ENCODE results near the gene APOA1.

The APOA1 gene

DNA sequence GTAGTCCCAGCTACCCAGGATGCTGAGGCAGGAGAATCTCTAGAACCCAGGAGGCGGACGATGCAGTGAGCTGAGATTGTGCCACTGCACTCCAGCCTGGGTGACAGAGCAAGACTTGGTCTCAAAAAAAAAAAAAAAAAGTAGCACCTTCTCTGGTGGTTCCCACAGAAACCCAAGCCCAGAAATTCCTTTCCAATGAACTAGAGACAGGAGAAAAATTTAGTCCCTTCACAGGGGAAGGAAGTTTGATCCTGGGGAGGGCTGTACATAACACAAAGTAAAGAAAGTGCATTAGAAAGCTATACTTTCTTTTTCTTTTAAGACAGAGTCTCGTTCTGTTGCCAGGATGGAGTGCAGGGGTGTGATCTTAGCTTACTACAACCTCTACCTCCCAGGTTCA lies 25.5 kb upstream of the APOA1 start:
- H3K27ac ChIP-seq (replicated peaks), result no peak overlapping the region
- H3K4me3 ChIP-seq (replicated peaks; ENCODE audit: insufficient read depth, low read length), result no peak overlapping the region
- no peaks in the 10 kb centered on the region for H3K27me3 ChIP-seq (ENCODE audit: insufficient read depth, poor library complexity, severe bottlenecking)
- DNase-seq (ENCODE audit: low read depth in 1 of 2, low spot score in 1 of 2), result no peak
- no peak for TF ChIP-seq POLR2AphosphoS5 (IDR thresholded peaks at IDR 0.05; ENCODE audit: low read depth)
- TF ChIP-seq, protein P1, sequence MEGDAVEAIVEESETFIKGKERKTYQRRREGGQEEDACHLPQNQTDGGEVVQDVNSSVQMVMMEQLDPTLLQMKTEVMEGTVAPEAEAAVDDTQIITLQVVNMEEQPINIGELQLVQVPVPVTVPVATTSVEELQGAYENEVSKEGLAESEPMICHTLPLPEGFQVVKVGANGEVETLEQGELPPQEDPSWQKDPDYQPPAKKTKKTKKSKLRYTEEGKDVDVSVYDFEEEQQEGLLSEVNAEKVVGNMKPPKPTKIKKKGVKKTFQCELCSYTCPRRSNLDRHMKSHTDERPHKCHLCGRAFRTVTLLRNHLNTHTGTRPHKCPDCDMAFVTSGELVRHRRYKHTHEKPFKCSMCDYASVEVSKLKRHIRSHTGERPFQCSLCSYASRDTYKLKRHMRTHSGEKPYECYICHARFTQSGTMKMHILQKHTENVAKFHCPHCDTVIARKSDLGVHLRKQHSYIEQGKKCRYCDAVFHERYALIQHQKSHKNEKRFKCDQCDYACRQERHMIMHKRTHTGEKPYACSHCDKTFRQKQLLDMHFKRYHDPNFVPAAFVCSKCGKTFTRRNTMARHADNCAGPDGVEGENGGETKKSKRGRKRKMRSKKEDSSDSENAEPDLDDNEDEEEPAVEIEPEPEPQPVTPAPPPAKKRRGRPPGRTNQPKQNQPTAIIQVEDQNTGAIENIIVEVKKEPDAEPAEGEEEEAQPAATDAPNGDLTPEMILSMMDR (IDR thresholded peaks at IDR 0.05; ENCODE audit: insufficient read depth, low read length), result no peak

DNA sequence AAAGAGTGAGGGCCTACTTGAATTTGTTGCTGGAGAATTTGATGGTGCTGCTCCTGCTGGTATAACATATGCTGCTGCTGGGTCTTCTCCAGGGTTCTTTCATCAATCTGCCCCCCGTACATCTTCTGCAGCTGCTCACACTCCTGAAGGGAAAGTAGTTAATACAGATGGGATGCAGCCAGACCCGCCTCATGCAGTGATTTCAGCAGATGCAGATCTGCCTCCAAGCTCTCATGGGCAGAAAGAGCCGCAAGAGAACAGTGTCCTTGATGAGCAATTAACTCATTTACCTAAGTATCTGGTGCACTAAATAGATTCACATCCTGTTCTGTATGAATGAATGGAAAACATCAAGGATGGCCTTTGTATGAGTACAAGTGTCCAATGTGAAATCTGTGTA lies 24.8 kb upstream of the APOA1 start:
- TF ChIP-seq POLR2AphosphoS5 (IDR thresholded peaks at IDR 0.05; ENCODE audit: low read depth) (no peak), SPI1 (IDR thresholded peaks at IDR 0.05; ENCODE audit: borderline replicate concordance, low read depth) (no peak), GABPA (IDR thresholded peaks at IDR 0.05; ENCODE audit: low read depth) (no peak)
- TF ChIP-seq, protein P1 (IDR thresholded peaks at IDR 0.05; ENCODE audit: insufficient read depth, low read length), result no peak
- TF ChIP-seq, protein P2, sequence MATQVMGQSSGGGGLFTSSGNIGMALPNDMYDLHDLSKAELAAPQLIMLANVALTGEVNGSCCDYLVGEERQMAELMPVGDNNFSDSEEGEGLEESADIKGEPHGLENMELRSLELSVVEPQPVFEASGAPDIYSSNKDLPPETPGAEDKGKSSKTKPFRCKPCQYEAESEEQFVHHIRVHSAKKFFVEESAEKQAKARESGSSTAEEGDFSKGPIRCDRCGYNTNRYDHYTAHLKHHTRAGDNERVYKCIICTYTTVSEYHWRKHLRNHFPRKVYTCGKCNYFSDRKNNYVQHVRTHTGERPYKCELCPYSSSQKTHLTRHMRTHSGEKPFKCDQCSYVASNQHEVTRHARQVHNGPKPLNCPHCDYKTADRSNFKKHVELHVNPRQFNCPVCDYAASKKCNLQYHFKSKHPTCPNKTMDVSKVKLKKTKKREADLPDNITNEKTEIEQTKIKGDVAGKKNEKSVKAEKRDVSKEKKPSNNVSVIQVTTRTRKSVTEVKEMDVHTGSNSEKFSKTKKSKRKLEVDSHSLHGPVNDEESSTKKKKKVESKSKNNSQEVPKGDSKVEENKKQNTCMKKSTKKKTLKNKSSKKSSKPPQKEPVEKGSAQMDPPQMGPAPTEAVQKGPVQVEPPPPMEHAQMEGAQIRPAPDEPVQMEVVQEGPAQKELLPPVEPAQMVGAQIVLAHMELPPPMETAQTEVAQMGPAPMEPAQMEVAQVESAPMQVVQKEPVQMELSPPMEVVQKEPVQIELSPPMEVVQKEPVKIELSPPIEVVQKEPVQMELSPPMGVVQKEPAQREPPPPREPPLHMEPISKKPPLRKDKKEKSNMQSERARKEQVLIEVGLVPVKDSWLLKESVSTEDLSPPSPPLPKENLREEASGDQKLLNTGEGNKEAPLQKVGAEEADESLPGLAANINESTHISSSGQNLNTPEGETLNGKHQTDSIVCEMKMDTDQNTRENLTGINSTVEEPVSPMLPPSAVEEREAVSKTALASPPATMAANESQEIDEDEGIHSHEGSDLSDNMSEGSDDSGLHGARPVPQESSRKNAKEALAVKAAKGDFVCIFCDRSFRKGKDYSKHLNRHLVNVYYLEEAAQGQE (IDR thresholded peaks at IDR 0.05; ENCODE audit: insufficient replicate concordance, low read depth), result no peak
- no peaks in the 10 kb centered on the region for H3K27me3 ChIP-seq (ENCODE audit: insufficient read depth, poor library complexity, severe bottlenecking)
- no peak for DNase-seq (ENCODE audit: low read depth in 1 of 2, low spot score in 1 of 2)
- H3K27ac ChIP-seq (replicated peaks), result no peak overlapping the region
- no peak overlapping the region for H3K4me3 ChIP-seq (replicated peaks; ENCODE audit: insufficient read depth, low read length)

DNA sequence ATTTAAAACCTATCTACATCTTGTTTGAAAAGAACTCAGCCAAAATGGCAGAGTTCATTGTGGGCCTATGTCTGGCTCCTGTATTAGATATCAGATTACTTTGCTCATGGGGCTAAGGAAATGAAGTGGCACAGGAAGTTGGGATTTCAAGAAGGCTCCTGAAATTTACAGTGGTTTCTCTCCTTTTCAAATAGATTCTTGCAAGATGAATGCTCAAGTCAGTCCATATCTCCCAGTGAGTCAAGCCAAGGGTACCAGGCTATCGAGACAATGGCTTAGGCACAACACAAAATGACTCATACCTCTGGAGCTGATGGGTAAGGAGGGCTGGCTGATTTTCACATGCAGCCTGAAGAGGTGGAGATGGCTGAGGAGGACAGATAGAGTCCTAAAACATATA lies 24.1 kb upstream of the APOA1 start:
- Histone ChIP-seq H3K27me3 (ENCODE audit: insufficient read depth, poor library complexity, severe bottlenecking) (no peaks in the 10 kb centered on the region), H3K4me3 (replicated peaks; ENCODE audit: insufficient read depth, low read length) (no peak overlapping the region), H3K27ac (replicated peaks) (no peak overlapping the region)
- no peak for DNase-seq (ENCODE audit: low read depth in 1 of 2, low spot score in 1 of 2)
- TF ChIP-seq GABPA (IDR thresholded peaks at IDR 0.05; ENCODE audit: low read depth) (no peak), SPI1 (IDR thresholded peaks at IDR 0.05; ENCODE audit: borderline replicate concordance, low read depth) (no peak), POLR2AphosphoS5 (IDR thresholded peaks at IDR 0.05; ENCODE audit: low read depth) (no peak)
- TF ChIP-seq, protein P1 (IDR thresholded peaks at IDR 0.05; ENCODE audit: insufficient read depth, low read length), result no peak
- TF ChIP-seq, protein P2 (IDR thresholded peaks at IDR 0.05; ENCODE audit: insufficient replicate concordance, low read depth), result no peak

DNA sequence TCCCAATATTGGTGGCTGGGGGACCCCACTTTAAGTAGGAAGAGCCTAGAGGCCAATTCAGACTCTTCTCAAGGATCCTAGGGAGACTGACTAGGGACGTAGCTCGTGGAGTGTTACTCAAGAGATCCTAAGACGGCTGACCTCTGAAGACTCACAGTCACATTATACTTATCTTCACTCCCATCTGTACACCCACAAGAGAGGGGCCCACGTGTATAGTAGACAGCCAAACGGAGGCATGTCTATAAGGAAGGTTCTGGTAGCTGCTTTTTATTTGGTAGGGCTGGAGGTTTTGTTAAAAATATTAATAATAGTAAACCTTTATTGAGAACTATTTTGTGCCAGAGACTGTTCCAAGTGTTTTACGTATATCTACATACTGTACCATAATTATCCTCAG lies 22.9 kb upstream of the APOA1 start:
- Histone ChIP-seq H3K27ac (replicated peaks) (no peak overlapping the region), H3K27me3 (ENCODE audit: insufficient read depth, poor library complexity, severe bottlenecking) (no peaks in the 10 kb centered on the region), H3K4me3 (replicated peaks; ENCODE audit: insufficient read depth, low read length) (no peak overlapping the region)
- no peak for DNase-seq (ENCODE audit: low read depth in 1 of 2, low spot score in 1 of 2)
- TF ChIP-seq, protein P2 (IDR thresholded peaks at IDR 0.05; ENCODE audit: insufficient replicate concordance, low read depth), result no peak
- TF ChIP-seq SPI1 (IDR thresholded peaks at IDR 0.05; ENCODE audit: borderline replicate concordance, low read depth) (no peak), GABPA (IDR thresholded peaks at IDR 0.05; ENCODE audit: low read depth) (no peak), POLR2AphosphoS5 (IDR thresholded peaks at IDR 0.05; ENCODE audit: low read depth) (no peak)
- TF ChIP-seq, protein P1 (IDR thresholded peaks at IDR 0.05; ENCODE audit: insufficient read depth, low read length), result no peak

Measured in HL-60 (cell line).